Ishikawa (cell line): ENCODE data around the gene MKNK1.

ENCODE experiments used
- CEBPB ChIP-seq: IDR thresholded peaks from 2 replicates; pipeline ENCODE4 v1.6.1; 2012
- CREB1 ChIP-seq: IDR thresholded peaks from 2 replicates; pipeline ENCODE4 v1.6.1; 2012; ENCODE audit warnings: low read depth
- EGR1 ChIP-seq: IDR thresholded peaks from 2 replicates; pipeline ENCODE4 v1.6.1; 2012
- EP300 ChIP-seq: IDR thresholded peaks from 2 replicates; pipeline ENCODE4 v1.6.1; 2012; ENCODE audit warnings: borderline replicate concordance
- FOXM1 ChIP-seq: IDR thresholded peaks from 2 replicates; pipeline ENCODE4 v1.6.1; 2012; ENCODE audit warnings: low read depth, borderline replicate concordance
- MAX ChIP-seq: IDR thresholded peaks from 2 replicates; pipeline ENCODE4 v1.6.1; 2012
- NFIC ChIP-seq: IDR thresholded peaks from 2 replicates; pipeline ENCODE4 v1.6.1; 2012
- RAD21 ChIP-seq: IDR thresholded peaks from 2 replicates; pipeline ENCODE4 v1.6.1; 2012; ENCODE audit warnings: low read depth
- REST ChIP-seq: IDR thresholded peaks from 2 replicates; pipeline ENCODE4 v1.6.1; 2012; ENCODE audit warnings: low read depth, mild to moderate bottlenecking
- TAF1 ChIP-seq: IDR thresholded peaks from 2 replicates; pipeline ENCODE4 v1.6.1; 2012; ENCODE audit warnings: low read depth, mild to moderate bottlenecking
- TCF12 ChIP-seq: IDR thresholded peaks from 2 replicates; pipeline ENCODE4 v1.6.1; 2012; ENCODE audit warnings: low read depth
- TEAD4 ChIP-seq: IDR thresholded peaks from 2 replicates; pipeline ENCODE4 v1.6.1; 2012
- USF1 ChIP-seq: IDR thresholded peaks from 2 replicates; pipeline ENCODE4 v1.6.1; 2012
- YY1 ChIP-seq: IDR thresholded peaks from 2 replicates; pipeline ENCODE4 v1.6.1; 2012; ENCODE audit warnings: low read depth
- ZBTB7A ChIP-seq: IDR thresholded peaks from 2 replicates; pipeline ENCODE4 v1.6.1; 2012; ENCODE audit warnings: low read depth

The MKNK1 gene

GRCh38 chr1:46524843-46525242, 79.2 kb downstream of the MKNK1 start:
- TF ChIP-seq REST (no peak), USF1 (no peak), TEAD4 (no peak), CEBPB (no peak), NFIC (no peak), CREB1 (no peak), FOXM1 (no peak), RAD21 (no peak), ZBTB7A (no peak)

- TF ChIP-seq REST = no peak
- TF ChIP-seq TEAD4 = no peak
- TF ChIP-seq YY1 = no peak
- peak; percentile 42; the same call in 1 of the 2 replicates for TF ChIP-seq MAX
Observed at GRCh38 chr1:46523496-46524353, 80.3 kb downstream of the MKNK1 start.

- no peak for TF ChIP-seq EP300
Observed at GRCh38 chr1:46522969-46523320, 81.1 kb downstream of the MKNK1 start.

GRCh38 chr1:46522184-46522968, 81.7 kb downstream of the MKNK1 start:
- TF ChIP-seq RAD21 (no peak), EP300 (peak; percentile 98), NFIC (peak; percentile 99), USF1 (peak; percentile 59), TCF12 (peak; percentile 99), FOXM1 (peak; percentile 97), CEBPB (peak; percentile 77), REST (no peak), TAF1 (peak; percentile 36; the same call in 1 of the 2 replicates), TEAD4 (peak; percentile 88), CREB1 (0 out of 2 replicates have a peak, but pooled peaks have one; percentile 31), ZBTB7A (peak; percentile 57; the same call in 1 of the 2 replicates), YY1 (peak; percentile 21; the same call in 1 of the 2 replicates), MAX (peak; percentile 93), EGR1 (peak; percentile 99)
